ENCODE measurements around the gene AIF1L.
"Not testable (repeated sequence)": the region's sequence is repeated elsewhere in the genome, so short reads cannot be mapped to it uniquely, and the experiment has no call there.

Gene AIF1L

DNA sequence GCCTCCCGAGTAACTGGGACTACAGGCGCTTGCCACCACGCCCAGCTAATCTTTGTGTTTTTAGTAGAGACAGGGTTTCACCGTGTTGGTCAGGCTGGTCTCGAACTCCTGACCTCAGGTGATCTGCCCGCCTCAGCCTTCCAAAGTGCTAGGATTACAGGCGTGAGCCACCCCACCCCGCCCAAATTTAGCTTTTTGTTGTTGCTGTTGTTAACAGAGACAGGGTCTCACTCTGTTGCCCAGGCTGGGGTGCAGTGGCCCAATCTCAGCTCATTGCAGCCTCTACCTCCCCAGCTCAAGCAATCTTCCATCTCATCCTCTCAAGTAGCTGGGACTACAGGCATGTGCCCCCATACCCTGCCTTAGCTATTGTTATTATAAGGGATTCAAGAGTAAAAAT is 3.5 kb downstream of the AIF1L start:
- DNase-seq: not testable (repeated sequence)

DNA sequence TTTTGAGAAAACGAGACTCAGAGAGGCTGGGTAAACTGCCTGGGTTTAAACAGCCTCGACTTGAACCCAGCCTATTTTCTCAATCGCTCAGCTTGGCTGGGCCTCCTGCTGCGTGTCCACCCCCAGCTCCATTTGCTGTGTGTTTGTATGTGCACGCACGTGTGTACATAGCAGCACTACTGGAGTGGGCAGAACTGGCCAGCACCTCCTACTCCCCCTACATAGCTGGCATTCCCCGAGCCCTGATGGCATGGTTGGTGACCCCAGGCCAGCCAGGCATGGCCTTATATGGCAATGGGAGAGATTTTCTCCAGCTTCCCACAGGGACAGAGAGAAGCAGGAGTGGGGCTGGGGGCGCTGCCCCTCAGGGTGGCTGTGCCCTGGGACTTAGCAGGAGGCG is 4.1 kb downstream of the AIF1L start:
- no peak for DNase-seq

DNA sequence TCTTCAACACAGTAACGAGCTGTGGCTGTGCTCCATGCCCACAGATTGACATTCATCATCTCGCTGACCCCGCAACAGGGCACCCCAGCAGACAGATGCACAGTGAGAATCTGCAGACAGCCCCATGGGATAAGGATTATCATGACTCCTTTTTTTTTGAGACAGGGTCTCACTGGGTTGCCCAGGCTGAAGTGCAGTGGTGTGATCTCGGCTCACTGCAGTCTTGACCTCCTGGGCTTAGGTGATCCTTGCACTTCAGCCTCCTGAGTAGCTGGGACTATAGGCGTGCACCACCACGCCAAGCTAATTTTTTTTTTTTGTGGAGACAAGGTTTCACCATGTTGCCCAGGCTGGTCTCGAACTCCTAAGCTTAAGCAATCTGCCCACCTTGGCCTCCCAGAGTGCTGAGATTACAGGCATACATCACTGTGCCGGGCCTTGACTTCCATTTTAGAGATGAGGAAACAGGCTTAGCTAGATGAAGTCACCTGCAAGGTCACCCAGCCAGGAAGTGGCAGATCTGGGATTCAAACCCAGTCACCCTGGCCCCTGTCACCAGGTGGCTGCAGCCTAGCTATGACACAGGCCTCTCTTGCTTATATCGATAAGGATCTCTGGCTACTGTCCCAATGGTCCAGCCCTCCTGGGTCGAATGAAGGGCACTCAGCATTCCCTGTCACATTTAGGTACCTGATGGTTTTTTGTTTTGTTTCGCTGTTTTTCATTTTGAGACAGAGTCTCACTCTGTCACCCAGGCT is 5.1 kb downstream of the AIF1L start:
- no peak for DNase-seq

DNA sequence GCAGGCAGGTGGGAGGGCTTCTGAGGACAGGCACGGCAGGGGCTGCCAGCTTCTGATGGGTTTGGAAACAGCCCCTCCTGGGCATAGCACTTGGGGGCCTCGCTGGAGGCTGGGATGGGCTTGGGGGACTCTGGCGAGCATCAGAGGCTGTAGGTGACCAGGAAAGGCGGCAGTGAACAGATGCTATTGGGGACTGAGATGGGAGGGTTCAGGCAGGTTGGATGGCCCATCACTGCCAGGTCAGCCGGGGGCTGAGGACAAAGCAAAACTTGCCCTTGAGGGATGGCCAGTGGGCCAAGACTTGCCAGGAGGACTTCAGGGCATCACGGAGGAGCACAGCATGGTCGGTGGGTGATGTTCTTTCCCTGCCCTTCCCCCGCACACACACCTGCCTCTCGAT is 6.7 kb downstream of the AIF1L start:
- no peak for DNase-seq

DNA sequence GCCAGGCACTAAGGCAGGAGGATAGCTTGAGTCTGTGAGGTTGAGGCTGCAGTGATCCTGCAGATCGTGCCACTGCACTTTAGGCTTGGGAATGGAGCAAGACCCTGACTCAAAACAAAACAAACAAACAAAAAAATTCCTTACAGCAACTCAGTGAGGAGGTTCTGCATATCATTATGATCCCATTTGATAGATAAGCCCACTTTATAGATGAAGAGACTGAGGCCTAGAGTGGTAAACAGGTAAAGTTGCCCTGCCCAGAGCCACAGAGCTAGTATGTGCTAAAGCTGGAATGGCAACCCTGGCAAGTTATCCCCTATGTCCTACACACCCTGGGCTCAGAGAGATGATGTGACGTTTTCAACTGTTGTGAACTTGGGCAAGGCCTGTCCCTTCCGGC is 7.2 kb downstream of the AIF1L start:
- DNase-seq: no peak

DNA sequence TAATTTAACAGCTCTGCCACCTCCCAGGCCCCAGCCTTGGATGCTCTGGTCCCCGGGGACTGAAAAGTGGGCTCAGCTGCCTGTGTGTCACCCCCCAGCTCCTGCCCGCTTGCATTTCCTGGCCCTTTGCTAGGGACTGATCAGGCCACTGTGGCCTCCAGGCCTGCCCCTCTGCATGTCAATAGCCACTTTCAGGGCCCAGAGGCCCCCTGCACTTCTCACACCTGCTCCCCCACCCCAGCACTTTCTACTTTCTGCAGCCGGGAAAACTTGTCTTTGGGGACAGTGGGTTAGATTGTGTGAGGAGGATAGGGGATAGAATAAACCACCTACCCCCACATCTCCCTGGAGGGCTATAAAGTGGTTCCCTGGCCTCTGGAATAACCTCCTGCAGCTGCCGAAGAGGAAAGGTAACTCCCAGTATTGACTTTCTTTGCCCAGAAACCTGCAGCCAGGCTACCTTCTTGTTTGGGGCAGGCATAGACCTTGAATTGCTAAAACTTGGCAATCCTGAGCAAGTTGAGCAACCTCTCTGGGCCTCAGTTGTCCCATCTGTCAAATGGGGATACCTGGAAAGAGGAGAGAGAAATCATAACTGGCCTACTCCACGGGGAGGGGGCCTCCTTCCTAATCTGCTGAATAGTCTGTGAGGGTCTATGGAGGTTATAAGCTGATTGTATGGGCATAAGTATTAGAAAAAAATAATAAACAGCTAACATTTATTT is 7.8 kb downstream of the AIF1L start:
- no peak for DNase-seq

DNA sequence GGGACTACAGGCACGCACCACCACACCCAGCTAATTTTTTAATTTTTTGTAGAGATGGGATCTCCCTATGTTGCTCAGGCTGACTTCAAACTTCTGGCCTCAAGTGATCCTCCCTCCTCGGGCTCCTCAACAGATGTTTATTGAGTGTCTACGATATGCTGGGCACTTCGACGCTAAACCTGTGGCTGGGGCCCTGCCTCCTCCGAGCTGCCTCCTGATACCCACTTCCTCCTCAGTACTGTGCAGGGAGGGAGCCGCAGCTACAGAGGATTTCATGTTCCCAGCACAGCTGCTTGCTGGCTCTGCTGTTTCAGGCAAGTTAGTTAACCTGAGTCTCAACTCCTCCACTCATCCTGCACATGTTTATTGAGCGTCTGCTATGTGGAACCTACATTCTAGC is 9.6 kb downstream of the AIF1L start:
- DNase-seq: no peak

DNA sequence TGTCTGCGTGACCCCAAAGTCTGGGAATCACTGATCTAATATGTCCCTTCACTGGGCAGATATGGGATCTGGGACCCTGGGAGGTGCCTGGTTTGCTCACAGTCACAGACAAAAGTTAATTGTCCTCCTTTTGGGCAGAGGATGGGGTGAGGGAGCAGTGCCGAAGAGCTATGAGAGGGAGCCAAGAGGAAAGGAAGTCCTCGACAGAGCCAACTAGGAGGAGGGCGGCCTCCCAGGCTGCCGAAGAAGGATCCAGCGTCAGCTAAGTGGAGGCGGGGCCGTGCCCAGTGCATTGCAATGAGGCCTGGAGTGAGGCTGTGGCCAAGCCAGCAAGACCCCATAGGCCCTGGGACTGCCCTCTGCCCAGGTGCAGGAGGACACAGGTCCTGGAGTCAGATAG is 11.4 kb downstream of the AIF1L start:
- peak; percentile 30 to 40 for DNase-seq

DNA sequence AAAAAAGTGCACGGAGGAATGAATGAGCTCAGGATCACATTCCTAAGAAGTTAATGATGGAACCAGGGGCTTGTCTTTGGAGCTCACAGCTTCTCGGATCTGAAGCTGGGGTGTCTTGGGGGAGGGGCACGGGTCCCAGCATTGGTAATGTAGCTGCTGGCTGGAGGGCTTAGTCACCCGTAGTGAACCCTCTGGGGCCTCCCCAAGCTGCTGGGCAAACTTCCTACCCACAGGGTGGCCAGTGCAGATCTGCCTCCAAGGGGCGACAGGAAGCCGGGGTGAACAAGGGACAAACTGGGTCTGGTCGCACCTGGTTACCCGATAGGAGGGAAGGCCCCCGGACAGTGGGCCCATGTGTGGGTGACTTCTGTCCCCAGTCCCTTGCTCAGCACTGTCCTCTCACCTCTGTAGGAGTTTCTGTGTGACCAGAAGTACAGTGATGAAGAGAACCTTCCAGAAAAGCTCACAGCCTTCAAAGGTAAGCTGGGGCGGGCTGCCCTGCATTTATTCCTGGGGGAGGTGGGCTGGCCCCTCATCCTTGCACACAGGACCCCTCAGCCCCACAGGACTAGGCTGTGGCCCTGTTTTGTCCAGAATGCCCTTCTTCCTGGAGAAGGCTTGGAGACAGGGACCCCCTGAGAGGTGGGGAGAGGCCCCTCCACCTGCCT is 15.0 kb downstream of the AIF1L start:
- no peak for DNase-seq

DNA sequence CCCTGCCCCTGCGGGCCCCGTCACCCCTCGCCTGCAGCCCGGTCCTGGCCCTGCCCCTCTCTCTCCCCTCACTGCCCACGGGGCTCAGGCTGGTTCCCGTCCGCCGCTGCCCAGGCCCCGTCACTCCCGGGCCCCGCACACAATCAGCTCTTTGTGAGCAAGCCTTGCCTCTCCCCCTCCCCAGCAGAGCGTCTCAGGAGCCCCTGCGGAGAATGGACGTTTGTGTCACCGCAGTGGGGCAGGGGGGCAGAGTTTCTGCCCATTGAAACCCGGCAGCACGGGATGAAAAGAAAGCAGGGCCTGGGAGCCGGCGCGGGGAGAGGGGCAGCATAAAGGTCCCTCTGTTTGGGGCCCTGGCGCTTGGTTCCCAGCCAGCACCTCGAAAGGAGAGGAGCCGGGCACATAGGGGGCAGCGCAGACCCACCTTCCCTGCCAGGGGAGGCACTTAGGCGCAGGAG is 15.6 kb downstream of the AIF1L start:
- DNase-seq: peak; percentile 93 to 94

DNA sequence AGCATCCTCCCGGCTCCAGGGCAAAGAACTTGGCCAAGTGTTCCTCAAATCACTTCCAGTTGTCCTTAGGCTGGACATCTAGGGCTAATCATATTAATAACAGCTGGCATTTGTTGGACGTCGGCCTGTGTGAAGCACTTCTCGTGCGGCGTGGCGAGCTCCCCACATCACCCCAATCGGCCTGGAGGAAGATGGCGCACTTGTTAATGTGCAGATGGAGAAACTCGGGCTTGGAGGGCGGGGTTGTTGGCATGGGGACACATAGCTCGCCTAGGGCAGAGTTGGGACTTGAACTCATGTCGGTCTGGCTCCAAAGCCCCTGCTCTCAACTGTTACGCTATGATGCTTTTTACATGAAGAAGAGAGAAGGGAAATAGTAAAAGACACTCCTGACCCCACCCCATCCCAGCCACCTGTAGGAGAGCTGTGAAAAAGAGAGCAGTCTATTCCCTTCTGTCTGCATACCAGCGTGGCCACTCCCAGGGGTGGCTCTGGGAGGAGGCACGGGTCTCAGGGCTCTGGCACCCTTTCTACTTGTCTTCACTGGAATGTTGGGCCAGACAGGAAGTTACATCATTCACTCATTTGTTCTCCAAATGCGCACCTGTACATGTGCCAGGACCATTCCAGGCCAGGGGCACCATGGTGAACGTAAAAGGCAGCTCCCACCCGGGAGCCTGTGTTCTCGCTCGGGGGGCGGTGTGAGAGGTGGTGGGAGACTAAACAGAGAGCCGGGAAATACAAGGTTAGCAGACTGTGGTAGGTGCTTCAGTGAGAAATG is 16.2 kb downstream of the AIF1L start:
- peak in 1 of 2 donors; percentile 63 for DNase-seq

DNA sequence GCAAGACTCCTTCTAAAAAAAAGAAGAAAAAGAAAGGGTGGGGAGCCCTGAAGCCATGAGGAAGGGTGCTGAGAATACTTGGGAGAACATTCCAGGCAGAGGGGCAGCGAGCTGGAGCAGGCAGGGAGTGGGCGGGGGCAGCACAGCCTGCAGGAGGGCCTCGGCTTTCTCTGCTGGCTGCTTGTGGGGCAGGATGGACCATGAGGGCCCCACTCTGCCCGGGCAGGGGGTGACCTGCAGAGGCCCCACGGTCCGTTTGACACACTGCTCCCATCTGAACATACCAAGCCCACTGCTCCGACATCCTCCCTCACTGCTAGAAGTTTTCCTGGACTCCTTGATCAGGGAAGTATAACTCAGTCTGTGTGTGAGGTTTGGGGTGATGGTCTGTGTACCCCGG is 17.3 kb downstream of the AIF1L start:
- no peak for DNase-seq

DNA sequence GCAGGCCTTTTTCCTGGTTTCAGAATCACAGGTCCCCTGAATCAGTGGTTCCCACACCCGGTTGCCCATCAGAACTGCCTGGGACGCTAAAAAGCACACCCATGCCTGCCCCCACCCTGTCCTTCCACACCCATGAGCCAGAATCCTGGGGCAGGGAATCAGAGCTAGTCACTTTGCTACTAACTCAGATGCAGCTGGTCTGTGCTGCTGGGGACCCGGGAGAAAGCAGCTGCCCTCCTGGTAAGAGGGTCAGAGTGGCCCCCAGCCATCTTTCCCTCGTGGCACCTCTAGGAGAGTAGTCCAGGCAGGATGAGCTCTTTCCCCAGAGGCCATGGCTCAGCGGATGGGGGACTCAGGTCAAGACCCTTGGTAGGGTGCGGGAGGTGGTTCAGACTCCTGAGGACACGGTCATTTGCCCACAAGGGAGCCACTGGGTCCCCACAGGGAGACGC is 17.8 kb downstream of the AIF1L start:
- no peak for DNase-seq

DNA sequence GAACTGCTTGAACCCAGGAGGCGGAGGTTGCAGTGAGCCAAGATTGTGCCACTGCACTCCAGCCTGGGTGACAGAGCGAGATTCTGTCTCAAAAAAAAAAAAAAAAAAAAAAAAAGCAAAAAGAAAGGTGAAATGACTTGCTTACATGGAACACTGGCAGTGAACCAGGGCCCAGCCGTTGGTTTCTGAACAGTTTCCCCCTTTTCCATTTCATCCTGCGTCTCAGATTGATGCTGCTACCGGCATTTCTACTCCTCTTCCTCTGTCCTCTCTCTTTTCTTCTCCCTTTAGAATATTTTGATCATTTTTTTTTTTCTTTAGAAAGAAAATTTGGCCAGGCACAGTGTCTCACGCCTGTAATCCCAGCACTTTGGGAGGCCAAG is 19.0 kb downstream of the AIF1L start:
- not testable (repeated sequence) for DNase-seq

DNA sequence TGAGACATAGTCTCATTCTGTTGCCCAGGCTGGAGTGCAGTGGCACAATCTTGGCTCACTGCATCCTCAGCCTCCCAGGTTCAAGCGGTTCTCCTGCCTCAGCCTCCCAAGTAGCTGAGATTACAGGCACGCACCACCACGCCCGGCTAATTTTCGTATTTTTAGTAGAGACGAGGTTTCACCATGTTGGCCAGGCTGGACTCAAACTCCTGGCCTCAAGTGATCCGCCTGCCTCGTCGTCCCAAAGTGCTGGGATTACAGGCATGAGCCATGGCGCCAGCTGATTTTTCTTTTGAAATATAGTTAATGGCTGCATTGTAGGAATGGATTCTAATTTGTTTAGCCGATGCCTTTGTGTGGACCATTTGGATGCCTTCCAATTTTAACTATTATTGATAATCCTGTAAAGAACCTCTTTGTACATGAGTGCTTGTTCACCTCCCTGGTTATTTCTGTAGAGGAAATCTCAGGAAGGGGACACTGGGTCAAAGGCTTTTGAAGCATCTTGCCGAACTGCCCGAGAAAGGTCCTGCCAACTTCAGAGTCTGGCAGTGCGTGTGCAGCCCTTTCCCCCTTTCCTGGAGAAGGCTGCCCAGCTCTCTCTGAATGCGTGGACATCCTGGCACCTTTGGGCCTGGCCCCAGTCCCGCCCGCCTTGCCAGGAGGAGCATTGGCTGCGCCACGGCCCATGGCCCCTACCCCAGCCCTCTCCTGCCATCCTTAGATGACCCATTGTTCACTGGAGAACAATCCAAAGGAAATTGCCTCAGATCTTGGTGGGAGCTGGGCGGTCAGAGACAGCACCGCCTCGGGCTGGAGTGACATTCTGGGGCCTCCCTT is 20.2 kb downstream of the AIF1L start:
- DNase-seq: peak; percentile 43 to 44

DNA sequence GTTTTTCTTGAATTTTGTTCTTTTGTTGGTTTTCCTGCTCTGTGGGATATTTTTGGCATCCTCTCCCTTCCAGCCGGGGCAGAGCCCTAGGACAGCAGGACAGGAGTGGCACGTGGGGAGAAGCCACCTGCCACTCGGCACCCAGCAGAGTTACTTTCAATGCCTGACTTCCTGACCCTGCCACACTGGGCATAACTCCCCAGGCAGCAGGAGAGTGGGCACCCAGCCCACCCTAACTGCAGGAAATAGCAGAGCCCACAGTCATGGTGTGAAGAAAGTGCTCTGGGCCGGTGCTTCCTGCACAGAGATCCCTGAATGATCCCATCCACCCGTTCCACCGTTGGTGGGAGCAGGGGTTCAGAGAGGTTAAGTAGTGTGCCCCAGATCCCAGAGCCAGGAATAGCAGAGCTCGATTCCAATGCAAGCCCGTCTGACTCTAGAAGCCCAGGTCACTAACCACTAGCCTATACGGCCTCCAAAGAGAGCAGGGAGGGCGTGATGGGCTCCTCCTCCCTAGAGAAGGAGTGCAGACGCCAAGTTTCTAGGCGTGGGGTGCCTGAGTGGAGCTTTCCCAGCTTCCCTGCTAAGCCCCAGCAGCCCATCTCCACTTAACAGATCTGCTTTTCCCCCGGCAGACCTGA is 20.9 kb downstream of the AIF1L start:
- DNase-seq: no peak

DNA sequence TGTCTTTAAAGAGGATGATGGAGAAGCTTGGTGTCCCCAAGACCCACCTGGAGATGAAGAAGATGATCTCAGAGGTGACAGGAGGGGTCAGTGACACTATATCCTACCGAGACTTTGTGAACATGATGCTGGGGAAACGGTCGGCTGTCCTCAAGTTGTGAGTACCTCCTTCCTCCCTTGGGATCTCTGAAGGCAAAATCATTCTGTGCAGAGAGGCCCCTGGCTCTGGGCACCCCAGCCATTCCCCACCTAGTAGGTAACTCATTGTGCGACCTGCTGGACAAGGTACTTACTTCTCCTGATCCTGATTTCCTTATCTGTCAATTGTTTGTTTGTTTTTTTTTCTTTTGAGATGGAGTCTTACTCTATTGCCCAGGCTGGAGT is 21.4 kb downstream of the AIF1L start:
- DNase-seq: no peak

DNA sequence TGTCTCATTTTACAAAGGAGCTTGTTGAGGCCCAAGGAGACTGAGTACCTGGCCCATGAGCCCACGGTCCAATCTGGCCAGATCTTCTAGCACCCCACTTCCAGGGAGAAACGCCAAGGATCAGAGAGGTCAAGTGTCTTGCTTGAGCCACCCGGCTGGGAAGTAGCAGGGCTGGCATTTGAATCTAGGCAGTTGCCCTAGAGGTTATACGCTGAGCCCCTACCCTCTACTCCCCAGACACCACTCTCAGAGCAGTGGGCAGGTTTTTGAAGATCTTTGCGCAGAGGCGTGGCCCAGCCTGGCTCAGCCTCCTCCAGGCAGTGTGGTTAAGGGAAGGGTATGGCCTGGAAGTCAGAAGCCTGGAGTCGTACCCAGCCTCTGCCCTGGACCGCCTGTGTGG is 23.3 kb downstream of the AIF1L start:
- DNase-seq: no peak

DNA sequence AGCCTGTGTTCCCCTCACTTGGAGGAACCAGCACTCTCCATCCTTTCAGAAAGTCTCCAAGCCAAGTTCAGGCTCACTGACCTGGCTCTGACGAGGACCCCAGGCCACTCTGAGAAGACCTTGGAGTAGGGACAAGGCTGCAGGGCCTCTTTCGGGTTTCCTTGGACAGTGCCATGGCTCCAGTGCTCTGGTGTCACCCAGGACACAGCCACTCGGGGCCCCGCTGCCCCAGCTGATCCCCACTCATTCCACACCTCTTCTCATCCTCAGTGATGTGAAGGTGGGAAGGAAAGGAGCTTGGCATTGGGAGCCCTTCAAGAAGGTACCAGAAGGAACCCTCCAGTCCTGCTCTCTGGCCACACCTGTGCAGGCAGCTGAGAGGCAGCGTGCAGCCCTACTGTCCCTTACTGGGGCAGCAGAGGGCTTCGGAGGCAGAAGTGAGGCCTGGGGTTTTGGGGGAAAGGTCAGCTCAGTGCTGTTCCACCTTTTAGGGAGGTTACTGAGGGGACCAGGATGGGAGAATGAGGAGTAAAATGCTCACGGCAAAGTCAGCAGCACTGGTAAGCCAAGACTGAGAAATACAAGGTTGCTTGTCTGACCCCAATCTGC is 24.4 kb downstream of the AIF1L start:
- no peak for DNase-seq

DNA sequence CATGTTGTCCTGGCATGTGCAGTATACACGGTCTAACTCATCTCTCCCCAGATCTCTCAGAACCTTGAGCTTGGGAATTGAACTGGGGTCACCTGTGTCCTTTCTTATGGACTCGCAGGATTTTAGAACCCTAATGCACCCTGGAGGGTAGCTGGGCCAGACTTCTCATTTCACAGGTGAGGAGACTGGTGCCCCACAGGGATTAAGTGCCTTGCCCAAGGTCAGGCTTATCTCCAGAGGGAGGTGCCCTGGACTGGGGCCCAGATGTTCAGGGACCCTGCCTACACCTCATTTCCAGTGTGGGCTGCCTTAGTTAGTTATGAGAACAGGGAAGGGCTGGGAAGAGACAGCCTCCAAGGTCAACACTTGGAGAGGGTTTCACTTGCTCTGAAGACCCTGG is 25.0 kb downstream of the AIF1L start:
- no peak for DNase-seq

DNA sequence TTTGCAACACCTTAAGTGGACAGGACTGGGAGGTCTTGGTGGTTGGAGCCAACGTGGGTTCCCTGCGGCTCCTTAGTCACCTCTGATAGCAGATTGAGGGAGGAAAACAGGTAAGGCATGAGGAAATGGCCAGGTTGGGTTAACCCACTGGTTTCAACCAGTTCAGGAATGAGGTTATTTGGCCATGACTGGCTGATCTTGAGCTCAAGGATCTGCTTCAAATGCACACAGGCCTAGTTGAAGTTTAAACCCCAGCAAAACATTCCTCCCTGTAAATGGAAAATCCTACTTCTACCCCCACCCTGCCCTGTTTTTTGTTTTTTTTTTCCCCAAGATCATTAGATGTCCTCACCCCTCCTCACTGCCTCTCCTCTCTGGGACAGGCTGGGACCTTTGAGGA is 25.8 kb downstream of the AIF1L start:
- DNase-seq: no peak

DNA sequence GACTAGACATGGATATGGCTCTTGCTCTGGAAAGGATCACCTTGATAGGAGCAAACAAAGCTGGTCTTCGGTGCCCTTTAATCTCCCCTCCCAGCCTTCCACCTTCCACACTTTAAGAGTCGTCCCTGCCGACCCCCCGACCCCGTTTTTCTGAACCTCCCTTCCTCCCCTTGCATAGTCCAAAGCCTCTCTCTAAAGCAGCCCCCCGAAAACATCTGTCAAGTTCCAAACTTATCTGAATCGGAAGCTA is 28.6 kb downstream of the AIF1L start:
- no peak for DNase-seq

Data from hippocampal formation (tissue), 2 donors.